Putamen (tissue), 1 donor: ENCODE data around the gene KCTD21.

Experiments used
- DNase-seq: peaks from one replicate; pipeline ENCODE4 v3.0.0-alpha.2; 2016; ENCODE audit warnings: low spot score

KCTD21 gene

DNA sequence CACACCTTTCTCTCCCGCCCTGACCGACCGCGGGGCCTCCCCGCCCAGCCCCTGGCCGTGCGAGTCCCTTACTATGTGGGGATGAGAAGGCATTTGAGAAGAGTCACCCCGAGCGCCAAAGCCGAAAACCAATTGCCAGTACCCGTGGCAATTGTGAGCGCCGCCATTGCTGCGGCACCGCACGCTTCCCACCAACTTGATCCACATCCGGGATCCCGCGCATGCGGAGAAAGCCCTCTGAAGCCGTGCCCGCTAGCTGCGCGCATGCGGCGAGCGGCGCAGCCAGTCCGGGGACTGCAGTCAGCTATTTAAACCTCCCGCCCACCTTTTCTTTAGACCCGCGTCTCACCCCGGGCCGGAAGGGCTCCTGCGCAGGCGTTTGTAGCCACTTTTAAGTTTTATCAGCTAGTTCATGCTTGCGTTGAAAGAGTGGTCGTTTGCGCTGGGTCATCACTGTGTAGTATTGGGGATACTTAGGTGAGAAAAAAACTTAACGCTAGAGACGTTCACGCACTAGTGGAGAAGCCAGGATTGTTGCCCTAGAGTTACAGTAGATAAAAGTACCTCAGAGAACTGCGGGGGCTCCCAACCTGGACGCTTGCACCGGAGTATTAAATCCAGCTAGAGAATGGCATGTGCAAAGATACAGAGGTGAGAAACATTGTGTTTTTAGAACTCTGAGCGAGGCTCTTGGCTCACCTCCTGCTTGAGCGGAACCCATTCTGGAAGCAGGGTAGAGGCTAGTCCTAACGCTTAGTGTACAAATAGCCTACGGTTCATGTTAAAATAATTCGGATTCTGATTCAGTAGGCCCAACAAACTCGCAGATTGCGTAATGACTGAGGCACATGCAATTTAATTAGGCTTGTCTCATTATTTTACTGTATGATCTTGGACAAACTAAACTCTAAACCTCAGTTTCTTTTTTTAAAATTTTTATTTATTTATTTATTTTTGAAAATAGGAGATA lies 48.7 kb downstream of the KCTD21 start, which contains the start of gene ALG8:
TSS of gene ALG8 (minus strand) at position 205 of the 970 bp plus-strand sequence. CDS start at position 167, 38 bp downstream.
- peak; percentile 93 for DNase-seq

DNA sequence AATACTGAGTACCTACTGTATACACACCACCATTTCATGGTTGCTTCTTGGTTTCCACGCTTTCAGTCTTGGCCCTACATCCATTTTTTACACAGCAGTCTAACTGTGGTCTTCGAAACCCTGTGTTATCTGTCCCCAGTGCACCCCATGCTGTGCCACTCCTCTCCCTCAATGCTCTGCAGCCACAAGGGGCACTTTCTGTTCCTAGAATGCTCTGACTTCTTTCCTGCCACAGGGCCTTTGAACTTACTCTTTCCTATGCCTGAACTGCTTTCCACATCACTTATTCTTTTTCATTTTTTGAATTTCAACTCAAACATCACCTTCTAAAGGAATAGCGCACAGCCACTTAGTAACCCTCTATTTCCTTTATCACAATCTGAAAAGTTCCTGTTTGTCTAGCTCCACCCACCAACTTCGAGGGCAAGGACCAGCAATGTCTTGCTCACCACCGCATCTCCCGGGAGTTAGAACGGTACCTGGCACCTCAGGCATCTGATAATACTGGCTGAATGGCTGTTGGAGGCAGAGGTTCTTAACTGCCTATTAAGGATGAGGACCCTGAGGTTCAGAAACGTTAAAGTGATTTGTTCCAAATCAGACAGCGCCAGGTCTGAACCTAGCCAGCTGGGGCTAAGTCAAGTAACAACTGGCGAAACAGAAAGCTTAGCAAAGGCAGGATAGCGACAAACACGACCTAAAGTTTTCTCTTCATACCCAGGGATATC lies 49.6 kb downstream of the KCTD21 start:
- no peak for DNase-seq

DNA sequence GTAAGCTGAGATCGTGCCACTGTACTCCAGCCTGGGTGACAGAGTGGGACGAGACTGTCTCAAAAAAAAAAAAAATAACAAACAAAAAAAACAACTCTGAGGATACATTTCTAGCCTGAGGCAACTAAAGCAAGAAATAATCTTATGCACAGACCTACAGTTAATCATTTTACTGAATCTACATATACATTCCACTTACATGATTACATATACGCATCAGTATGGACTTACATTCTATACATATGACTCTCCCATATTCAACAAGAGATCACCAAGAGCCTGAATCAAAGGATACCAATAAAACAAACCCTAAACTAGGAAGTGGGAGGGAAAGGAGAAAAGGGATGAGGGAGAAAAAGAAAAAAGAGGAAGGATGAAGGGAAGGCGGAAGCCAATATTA lies 50.1 kb downstream of the KCTD21 start:
- DNase-seq: no peak

DNA sequence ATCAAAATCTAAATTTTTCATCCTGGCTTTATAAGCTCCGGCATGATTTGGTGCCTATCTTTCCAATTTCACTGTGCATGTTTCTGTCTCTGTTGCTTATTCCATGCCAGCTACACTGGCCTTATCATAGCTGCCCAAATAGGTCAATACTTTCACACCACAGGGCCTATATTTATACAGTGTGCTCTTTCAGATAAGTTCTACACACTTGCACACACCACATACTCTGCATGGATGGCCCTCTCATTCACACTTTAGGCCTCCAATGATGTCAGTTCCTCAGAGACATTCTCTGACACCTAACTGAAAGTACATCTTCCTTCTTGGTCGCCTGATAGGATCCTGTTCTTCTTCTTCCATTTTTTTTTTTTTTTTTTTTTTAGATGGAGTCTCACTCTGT lies 56.0 kb downstream of the KCTD21 start:
- no peak for DNase-seq

- DNase-seq: no peak
Measured at GRCh38 chr11:78131956-78132355, 56.5 kb downstream of the KCTD21 start.

GRCh38 chr11:78127403-78127802 lies 61.0 kb downstream of the KCTD21 start:
- no peak for DNase-seq
